Epithelial cell of esophagus (primary cell): ENCODE data around the gene ZNF384.

Source experiments
- DNase-seq: peaks from one replicate; pipeline ENCODE4 v3.0.0; 2010; ENCODE audit warnings: low read depth
- H3K4me3 ChIP-seq: 2 replicates; pipeline ENCODE4 v1.5.1; 2011; ENCODE audit warnings: mild to moderate bottlenecking, low read length, control low read depth
- TF ChIP-seq, protein P1 (sequence below): IDR thresholded peaks from 2 replicates; pipeline ENCODE4 v1.5.1; 2011; ENCODE audit warnings: low read depth, mild to moderate bottlenecking, low read length, control low read depth, inconsistent platforms; ENCODE audit not compliant: insufficient read depth; ENCODE audit errors: missing control alignments

The ZNF384 gene

GRCh38 chr12:6691473-6691872, 2.3 kb upstream of the ZNF384 start:
- DNase-seq: peak; percentile 12
- TF ChIP-seq, protein P1, sequence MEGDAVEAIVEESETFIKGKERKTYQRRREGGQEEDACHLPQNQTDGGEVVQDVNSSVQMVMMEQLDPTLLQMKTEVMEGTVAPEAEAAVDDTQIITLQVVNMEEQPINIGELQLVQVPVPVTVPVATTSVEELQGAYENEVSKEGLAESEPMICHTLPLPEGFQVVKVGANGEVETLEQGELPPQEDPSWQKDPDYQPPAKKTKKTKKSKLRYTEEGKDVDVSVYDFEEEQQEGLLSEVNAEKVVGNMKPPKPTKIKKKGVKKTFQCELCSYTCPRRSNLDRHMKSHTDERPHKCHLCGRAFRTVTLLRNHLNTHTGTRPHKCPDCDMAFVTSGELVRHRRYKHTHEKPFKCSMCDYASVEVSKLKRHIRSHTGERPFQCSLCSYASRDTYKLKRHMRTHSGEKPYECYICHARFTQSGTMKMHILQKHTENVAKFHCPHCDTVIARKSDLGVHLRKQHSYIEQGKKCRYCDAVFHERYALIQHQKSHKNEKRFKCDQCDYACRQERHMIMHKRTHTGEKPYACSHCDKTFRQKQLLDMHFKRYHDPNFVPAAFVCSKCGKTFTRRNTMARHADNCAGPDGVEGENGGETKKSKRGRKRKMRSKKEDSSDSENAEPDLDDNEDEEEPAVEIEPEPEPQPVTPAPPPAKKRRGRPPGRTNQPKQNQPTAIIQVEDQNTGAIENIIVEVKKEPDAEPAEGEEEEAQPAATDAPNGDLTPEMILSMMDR: no peak
- no peak overlapping the region for H3K4me3 ChIP-seq

GRCh38 chr12:6688543-6688998, 604 bp downstream of the ZNF384 start:
- H3K4me3 ChIP-seq: peak overlapping the region; percentile 85
- TF ChIP-seq, protein P1: no peak
- no peak for DNase-seq

GRCh38 chr12:6685814-6686213, 3.4 kb downstream of the ZNF384 start:
- TF ChIP-seq, protein P1: no peak
- H3K4me3 ChIP-seq: no peak overlapping the region
- no peak for DNase-seq

DNA sequence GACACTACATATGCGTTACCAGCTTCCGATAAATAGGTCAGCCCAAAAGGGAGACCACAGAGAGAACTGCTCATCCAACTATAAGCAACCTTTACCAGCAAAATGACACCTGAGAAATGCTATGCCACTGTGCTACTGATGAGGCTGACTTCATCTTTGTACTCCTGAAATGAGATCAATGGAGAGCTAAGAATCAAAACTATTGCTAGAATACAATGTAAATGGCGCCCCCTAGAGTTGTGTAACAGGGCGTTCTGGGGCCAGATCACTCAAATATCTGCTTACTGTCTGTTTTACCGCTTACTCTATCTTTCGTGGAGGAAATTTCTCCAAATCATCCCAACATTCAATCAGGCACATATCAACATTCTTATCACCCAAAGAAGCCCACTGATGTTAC, 4.6 kb downstream of the ZNF384 start:
- peak; percentile 48 for DNase-seq
- TF ChIP-seq, protein P1: peak; percentile 53
- no peak overlapping the region for H3K4me3 ChIP-seq

DNA sequence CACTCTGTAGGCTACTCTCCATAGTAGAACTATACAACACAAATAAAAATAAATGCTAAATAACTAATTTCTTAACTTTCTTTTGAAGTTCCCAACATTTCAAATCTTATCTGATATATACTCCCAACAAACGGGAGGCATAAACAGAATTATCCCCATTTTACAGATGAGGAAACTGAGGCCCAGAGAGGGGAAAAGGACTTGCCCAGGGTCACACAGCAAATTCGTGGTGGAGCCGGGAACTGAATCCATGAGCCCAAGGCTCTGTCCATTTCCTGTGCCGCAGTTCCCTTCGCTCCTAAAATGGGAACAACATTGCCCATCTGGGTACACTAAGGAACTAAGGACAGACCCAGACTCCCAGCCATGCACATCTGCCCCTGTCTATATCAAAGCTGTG, 12.2 kb downstream of the ZNF384 start:
- no peak for DNase-seq
- TF ChIP-seq, protein P1: no peak
- no peak overlapping the region for H3K4me3 ChIP-seq

DNA sequence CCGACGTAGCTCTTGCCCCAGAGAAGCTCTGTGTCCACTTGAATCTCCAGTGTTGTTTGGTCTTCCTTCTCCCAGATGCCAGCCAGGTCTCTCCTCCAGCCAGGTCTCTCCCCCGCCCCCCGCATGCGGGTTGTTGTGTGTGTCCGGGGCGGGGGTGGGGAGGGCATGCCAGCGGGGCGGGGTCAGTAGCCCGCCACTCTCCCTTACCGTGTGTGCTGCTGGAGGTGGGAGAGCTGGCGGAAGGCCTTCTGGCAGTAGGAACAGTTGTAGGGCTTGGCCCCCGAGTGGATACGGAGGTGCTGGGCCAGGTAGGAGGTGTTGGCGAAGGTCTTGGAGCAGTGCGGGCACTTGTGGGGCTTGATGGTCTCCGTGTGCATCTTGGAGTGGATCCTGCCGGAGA, 17.0 kb downstream of the ZNF384 start:
- DNase-seq: no peak
- no peak overlapping the region for H3K4me3 ChIP-seq
- TF ChIP-seq, protein P1: no peak

DNA sequence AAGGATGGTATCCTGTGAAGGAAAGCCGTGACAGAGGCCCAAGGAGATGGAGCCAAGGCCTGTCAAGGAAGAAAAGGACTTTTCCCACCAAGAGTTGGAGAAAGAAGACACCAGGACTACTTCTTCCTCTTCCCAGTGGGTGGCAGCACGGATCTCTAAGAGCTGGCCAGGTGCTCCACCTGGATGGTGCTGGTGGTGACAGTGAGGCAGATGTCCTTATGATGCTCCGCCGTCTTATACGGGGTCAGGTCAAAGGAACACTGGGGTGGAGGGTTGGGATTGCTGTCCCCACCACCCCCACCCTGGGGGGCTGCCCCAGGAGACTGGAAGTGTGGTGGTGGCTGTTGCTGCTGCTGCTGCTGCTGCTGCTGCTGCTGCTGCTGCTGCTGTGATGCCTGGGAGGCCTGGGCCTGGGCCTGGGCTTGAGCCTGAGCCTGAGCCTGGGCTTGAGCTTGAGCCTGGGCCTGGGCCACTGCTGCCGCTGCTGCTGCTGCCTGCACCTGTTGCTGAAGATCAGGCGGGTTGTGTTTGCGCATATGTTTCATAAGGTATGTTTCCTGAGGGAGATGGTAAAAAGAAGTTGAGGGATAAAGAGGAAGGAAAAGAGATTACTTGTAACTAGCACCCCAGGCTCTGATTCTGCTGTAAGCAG, 21.5 kb downstream of the ZNF384 start:
- peak; percentile 36 for DNase-seq
- no peak overlapping the region for H3K4me3 ChIP-seq
- TF ChIP-seq, protein P1: peak; percentile 50
